EH (cell line): Measurements from ENCODE around the gene IQGAP1.

ENCODE experiments used
- DNase-seq: peaks from one replicate; pipeline ENCODE4 v3.0.0-alpha.2; 2015; ENCODE audit warnings: low read depth

IQGAP1 gene

DNA sequence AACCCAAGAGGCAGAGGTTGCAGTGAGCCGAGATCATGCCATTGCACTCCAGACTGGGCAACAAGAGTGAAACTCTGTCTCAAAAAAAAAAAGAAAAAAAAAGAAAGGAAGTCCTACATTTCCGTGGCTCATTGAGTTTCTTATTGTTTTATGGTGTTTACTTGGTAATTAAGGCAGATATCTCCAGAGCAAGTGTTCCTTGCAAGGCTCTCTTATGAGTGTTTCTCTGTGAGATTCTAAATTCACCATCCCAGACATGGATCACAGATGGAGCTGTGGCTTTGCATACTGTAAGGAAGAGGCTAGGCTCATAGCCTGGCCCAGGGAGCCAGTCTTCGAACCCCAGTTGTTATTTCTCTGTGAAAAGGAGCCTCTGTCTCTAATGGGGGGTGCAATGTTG, 53.0 kb downstream of the IQGAP1 start:
- no peak for DNase-seq

GRCh38 chr15:90442423-90442822, 54.4 kb downstream of the IQGAP1 start:
- no peak for DNase-seq

DNA sequence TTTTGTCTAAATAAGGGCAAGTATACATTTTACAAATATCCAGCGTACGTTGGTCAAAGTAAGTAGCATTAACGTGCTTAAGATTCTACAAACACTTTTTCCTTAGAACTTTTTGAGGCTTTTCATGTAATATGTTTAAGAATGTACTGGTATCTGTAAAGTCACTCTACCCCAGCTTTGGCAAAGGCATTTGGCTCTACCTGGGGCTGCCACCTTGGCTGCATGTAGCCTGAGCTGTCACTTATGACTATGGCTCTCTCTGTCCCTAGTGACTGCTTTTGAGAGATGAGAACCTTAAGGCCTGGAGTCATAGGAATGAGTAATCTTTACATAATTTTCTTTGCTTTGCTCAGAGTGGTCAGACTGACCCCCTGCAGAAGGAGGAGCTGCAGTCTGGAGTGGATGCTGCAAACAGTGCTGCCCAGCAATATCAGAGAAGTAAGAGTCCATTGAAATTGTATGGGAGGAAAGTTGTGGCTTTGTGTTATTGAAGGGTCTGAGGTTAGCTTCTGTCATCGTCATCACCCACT, 61.2 kb downstream of the IQGAP1 start:
- peak; percentile 53 for DNase-seq

GRCh38 chr15:90451053-90451850, 63.2 kb downstream of the IQGAP1 start:
- DNase-seq = peak; percentile 84

DNA sequence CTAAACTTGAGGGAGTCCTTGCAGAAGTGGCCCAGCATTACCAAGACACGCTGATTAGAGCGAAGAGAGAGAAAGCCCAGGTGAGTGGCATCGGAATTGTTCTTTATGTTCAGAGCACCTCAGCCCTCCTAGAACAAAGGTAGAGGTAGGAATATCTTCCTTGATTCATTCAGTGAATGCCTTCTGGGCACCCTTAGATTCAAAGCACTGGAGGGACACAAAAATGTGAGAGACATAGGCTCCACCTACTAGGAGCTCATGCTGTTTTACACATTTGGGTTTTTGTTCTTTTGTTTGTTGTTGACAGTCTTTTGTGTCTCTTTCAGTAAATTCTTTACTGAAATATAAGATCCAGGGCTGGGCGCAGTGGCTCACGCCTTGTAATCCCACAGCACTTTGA, 68.2 kb downstream of the IQGAP1 start:
- DNase-seq = no peak

DNA sequence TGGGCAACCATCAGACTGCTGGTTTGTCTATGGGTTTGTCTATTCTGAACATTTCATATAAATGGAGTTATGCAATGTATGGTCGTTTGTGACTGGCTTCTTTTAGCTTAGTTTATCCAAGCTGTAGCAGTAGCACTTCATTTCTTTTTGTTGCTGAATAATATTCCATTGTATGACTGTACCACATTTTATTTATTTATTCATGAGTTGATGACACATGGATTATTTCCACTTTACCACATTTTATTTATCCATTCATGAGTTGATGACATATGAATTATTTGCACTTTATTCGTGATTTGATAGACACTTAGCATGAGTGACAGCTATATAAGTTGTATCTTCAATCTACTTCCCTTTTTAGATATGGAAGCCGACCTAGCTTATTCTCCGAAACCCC, 70.0 kb downstream of the IQGAP1 start:
- DNase-seq = peak; percentile 10

- no peak for DNase-seq
Measured at GRCh38 chr15:90459368-90459767, 71.3 kb downstream of the IQGAP1 start.

DNA sequence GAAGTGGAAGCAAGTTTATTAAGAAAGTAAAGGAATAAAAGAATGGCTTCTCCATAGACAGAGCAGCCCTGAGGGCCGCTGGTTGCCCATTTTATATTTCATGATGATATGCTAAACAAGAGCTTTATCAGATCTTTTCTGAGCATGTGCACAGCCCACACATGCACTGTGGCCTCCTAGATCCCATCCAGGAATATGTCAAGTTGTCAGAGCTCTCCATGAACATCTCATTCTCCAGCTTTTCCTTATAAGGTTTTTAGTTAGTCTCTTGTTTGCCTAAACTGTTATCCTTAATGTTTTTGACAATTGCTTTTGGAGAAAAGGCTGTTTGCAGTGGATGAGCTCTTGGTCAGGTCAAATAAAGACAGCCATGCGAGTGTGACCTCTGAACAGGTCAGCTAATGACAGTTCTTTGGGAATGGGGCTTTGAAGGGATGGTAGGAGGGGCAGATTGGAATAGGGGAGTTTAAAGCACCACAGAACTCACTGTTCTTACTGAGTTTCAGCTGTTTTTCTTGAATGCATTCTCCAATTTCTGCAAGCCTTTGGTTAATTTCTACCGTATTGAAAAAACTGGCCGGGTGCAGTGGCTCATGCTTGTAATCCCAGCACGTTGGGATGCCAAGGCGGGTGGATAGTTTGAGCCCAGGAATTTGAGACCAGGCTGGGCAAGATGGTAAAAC, 72.2 kb downstream of the IQGAP1 start:
- DNase-seq = no peak

DNA sequence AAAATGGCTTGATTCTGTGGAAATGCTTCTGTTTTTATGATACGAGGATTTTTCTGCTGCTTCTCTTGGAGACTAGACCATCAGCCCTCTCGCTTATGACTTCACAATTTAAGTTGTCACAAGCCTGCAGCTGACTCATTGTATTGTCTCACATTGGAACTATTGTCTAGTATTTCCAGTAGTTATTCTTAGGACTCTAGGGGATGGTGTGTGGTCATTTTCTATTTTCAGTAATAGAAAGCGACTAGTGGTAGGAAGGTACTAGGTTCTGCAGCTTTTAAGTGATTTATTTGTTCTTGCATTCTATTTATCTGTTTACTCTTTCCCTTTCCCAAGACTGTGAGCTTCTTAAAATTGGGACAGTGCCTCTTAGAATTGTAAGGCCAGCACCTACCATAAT, 75.3 kb downstream of the IQGAP1 start:
- peak; percentile 85 for DNase-seq

GRCh38 chr15:90465140-90465929, 77.3 kb downstream of the IQGAP1 start:
- DNase-seq = peak; percentile 68

- peak; percentile 49 for DNase-seq
Measured at GRCh38 chr15:90465930-90466567, 78.0 kb downstream of the IQGAP1 start.

DNA sequence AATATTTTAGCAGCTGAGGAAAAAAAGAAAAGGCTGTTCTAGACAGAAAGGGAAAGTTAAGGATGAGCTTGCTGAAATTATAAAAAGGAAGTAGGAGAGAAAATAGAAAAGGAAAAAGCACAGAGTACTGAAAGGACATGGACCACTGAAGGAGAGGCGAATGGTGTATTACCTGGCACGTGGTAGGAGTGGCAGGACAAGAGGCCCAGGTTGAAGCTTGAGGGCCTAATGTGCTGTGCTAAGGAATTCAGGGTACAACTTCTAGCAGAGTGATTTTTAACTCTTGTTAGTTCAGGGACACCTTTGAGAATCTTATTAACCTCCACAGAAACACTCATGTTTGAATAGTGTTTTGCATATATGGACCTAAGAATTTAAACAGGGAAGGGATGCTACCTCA, 81.7 kb downstream of the IQGAP1 start:
- DNase-seq = no peak

GRCh38 chr15:90470453-90470852, 82.4 kb downstream of the IQGAP1 start:
- no peak for DNase-seq

- DNase-seq = no peak
Measured at GRCh38 chr15:90471126-90471525, 83.1 kb downstream of the IQGAP1 start.

GRCh38 chr15:90471769-90472168, 83.7 kb downstream of the IQGAP1 start:
- DNase-seq = no peak

DNA sequence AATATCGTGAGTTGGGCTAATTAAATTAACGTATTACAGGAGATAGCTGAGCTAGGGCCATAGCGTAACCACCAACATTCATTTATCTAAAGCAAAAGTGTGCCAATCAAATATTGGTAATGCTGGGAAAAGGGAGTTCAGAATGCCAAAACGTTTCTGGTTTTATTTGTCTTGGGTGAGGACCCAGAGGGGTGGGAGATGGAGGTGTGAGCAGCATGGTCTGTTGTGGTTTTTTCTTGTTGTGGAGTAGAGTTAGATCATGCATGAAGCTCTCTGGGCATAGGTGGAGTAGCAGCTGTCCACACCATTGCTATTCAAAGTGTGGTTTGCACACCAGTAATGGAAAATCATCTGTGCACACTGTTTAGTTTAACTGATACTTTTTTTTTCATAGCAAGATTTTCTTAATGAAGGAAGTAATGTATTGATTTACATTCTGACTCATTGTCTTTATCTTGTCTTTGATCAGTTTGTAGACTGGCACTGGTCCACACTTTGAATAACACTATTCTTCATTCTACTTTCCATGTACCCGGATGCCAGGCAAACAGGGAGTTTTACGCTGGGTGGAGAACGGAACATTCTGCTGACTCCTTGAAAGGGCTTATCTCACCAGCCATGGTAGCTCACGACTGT, 90.9 kb downstream of the IQGAP1 start:
- peak; percentile 17 for DNase-seq

DNA sequence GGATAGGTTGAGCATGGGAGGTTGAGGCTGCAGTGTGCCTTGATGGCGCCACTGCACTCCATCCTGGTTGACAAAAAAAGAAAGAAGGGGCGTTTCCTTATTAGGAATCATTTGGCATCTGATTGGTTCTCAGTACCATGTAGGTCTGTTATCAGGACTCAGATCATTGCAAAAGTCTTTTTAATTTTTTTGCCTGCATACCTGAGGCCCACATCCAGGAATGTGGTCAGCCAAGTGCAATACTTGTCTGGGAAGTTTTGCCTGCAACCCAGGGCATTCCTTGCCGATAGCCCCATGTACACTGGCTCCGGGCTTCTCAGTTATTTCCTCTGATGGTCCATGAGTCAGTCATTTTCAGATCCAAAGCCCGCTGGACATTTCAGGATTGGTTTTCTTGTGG, 91.6 kb downstream of the IQGAP1 start:
- DNase-seq = peak; percentile 75

DNA sequence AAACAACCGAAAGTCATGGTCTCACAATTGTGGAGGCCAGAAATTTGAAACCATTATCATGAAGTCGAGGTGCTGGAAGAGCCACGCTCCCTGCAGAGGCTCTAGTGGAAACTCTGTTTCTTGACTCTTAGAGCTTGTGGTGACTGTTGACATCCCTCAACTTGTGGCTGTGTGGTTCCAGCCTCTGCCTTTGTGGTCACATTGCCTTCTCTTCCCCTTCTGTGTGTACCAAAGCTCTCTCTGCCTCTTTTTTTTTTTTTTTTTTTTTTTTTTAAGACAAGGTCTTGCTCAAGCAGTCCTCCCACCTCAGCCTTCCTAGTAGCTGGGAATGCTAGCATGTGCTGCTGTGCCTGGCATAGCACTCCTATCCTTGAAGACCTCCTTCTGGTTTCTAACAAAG, 93.0 kb downstream of the IQGAP1 start:
- peak; percentile 18 for DNase-seq

DNA sequence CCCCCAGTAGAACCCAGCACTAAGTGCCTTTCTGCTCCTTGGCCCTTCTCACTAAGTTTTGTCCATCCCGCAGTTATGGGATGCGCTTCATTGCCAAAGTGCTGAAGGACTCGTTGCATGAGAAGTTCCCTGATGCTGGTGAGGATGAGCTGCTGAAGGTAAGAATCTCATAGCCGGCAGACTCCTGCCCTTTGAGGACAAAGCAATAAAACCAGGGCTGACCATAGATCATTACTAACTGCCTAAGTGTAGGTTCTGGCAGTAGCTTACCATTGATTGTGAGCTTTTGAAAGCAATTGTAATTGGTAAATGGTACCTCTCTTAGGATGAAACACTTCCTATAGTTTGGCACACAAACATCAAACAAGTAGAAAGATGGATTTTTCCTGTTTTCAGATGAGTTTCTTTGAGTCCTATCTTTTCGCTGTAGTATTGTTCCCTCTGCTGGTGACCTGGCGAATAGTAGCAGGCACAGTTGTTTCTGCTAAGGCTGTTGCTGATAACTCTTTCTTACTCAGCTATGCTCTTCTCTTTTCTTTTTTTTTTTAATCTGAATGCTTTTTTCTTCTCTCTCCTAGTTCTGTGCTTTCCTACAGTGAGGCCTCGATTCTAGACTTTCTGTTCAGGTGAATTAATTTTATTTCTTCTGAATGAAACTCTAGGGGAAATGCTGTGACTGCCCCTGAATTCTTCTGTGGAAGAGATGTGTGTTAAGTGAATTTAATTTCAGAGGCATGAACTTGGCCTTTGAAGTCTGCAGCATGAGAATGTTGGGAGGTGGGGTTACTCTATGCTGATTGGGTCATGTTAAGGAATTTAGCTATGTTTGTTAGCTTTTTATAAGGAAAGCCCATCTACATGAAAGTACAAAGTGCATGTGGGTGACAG, 94.3 kb downstream of the IQGAP1 start:
- peak; percentile 70 for DNase-seq

DNA sequence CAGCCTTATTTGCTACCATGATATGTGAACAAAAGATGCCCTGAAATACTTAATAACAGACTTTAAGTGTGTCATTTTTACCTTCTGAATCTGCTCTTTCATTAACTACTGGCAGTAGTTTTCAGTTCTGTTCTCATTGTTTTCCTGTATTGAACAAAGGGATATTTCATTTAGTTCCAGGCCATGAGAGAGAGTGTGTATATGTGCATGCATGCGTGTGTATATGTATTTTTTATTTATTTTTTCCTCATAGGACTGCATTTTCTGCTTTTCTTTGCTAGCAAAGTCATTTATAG, 94.9 kb downstream of the IQGAP1 start:
- no peak for DNase-seq

DNA sequence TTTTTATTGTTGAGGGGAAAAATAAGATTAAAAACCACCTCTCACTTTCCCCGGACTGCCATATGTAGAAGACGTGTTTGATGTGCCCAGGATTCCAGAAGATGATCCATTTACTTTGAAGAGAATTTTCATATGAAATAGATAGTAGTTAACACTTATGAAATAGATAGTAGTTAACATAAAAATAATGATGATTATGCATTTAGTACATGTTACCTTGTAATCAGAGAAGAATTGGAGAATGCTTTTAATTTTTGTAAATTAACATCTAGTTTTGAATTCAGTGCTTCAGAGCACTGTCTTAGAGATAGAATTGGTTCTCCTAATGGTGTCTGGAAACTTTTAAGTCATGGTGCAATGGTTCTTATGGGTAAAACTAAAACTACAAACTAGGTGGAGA, 95.6 kb downstream of the IQGAP1 start:
- no peak for DNase-seq
